Stimulated activated effector memory CD8-positive, alpha-beta T cell treated with anti-CD3 and anti-CD28 coated beads, Interleukin-12 subunit alpha, Interleukin-12 subunit beta, amount 100 ng/mL, for 72 hours (primary cell): ENCODE data around the gene AJAP1.

Source experiments
- ATAC-seq: fragments of 150-1000 bp; cut with Tn5 transposase; 2 replicates; pipeline ENCODE4 v1.10.0; 2021
- DNase-seq, 2 donors: peaks; one replicate each; pipeline ENCODE4 v3.0.0; 2021 to 2022; ENCODE audit warnings: low spot score in 2 of 2
- H3K27ac Mint-ChIP-seq: one replicate; pipeline ENCODE4 v1.8.0; 2022; ENCODE audit warnings: mild to moderate bottlenecking, mixed read lengths
- H3K36me3 Mint-ChIP-seq: one replicate; pipeline ENCODE4 v1.8.0; 2022; ENCODE audit warnings: mild to moderate bottlenecking, mixed read lengths
- H3K4me1 Mint-ChIP-seq: one replicate; pipeline ENCODE4 v1.8.0; 2022; ENCODE audit warnings: mixed read lengths
- H3K4me3 Mint-ChIP-seq: one replicate; pipeline ENCODE4 v1.8.0; 2022; ENCODE audit warnings: mild to moderate bottlenecking, mixed read lengths
- H3K9me3 Mint-ChIP-seq: one replicate; pipeline ENCODE4 v1.8.0; 2022; ENCODE audit warnings: mixed read lengths

Gene AJAP1

DNA sequence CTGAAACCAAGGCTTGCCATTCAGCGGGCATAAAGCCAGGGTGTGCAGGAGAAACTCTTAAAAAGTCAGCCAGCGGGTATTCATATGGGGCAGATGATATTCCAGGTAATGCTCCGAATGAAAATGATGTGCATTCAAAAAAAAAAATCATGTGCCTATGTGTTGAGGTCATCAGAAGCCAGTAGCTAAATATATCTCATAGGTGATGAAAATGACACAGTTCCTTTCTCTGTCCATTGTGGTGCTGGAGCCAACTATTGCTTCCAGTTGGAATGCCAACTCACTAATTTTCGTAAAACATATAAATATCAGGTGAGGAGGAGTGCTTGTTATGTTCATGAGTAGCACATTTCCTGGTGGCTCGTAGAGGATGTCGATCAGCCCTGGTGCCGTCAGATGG, 23.2 kb downstream of the AJAP1 start:
- no peak for DNase-seq
- ATAC-seq: no peak
- Mint-ChIP-seq H3K36me3 (no peaks in the 10 kb centered on the region), H3K9me3 (peaks cover 2% of the 10 kb centered on the region), H3K27ac (no peak overlapping the region), H3K4me1 (no peaks in the 10 kb centered on the region), H3K4me3 (no peak overlapping the region)

DNA sequence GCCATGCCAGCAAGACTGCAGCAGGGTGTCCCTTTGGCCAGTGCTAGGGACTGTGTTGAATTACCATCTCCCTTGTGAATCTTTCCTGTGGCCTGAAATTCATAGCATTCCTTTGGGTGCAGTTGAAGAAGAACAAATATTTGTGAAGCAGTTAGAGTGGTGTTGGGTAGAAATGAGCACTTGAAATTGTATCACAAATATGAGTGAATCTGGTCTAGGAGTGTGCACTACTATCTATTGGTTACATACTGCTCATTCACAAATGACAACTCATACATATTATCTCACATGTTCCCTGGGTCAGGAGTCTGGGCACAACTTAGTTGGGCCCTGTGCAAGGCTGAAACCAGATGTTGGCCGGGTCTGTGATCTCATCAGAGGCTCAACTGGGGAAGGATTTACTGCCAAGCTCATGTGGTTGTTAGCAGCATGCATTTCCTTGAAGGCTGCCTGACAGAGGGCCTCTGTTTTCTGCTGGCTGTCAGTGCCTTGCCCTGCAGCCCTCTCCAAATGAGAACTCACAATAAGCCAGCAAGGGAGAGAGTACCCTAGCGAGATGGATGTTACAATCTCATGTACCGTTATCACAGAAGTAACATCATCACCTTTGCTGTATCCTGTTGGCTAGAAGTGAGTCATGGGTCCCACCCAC, 23.8 kb downstream of the AJAP1 start:
- no peak for ATAC-seq
- Mint-ChIP-seq H3K36me3 (no peaks in the 10 kb centered on the region), H3K4me1 (no peaks in the 10 kb centered on the region), H3K9me3 (peaks cover 2% of the 10 kb centered on the region), H3K27ac (no peak overlapping the region), H3K4me3 (no peak overlapping the region)
- DNase-seq: no peak

DNA sequence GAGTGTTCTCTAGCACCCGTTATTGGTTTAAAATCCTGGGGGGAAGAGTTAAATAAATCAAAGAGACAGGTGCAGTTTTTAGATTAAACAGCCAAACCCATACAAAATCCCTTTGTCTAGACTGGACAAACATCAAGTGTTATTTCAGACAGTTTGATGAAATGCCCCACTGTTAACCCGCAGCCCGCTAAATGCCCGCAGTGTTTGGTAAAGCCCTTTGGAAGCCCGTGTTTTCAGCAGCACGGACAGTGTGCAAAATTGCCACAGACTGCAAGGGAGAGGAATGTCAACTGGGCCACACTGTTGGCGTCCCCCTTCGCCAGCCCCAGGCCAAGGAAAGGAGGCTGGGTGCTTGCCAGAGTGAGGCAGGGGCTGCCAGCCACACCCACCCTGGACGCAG, 26.6 kb downstream of the AJAP1 start:
- no peak overlapping the region for H3K4me3 Mint-ChIP-seq
- no peaks in the 10 kb centered on the region for H3K36me3 Mint-ChIP-seq
- H3K4me1 Mint-ChIP-seq: no peaks in the 10 kb centered on the region
- H3K27ac Mint-ChIP-seq: no peak overlapping the region
- H3K9me3 Mint-ChIP-seq: peaks cover 2% of the 10 kb centered on the region
- ATAC-seq (no peak), DNase-seq (no peak)

DNA sequence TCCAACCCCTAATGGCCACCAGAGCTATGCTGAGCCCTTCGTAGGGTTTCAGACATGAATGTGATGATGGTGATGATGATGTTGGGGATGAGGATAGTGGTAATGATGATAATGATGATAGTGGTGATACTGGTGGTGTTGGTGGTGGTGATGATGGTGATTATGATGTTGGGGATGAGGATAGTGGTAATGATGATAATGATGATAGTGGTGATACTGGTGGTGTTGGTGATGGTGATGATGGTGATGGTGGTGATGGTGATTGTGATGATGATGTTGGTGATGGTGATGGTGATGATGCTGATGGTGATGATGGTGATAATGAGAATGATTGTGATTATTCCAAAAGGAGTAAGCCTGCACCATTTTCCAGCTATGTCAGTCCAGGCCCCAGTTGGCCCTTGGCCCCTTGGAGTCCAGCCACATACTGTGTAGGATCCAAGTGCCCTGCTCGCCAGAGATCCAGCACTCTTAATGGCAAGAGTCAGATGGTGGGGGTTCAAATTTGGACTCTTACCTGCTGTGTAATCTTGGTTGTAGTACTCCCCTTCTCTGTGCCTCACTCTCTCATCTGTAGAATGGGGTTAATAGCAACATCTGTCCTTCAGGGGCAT, 28.3 kb downstream of the AJAP1 start:
- ATAC-seq (no peak), DNase-seq (no peak)
- no peaks in the 10 kb centered on the region for H3K36me3 Mint-ChIP-seq
- no peaks in the 10 kb centered on the region for H3K4me1 Mint-ChIP-seq
- peaks cover 2% of the 10 kb centered on the region for H3K9me3 Mint-ChIP-seq
- H3K27ac Mint-ChIP-seq: no peak overlapping the region
- H3K4me3 Mint-ChIP-seq: no peak overlapping the region

DNA sequence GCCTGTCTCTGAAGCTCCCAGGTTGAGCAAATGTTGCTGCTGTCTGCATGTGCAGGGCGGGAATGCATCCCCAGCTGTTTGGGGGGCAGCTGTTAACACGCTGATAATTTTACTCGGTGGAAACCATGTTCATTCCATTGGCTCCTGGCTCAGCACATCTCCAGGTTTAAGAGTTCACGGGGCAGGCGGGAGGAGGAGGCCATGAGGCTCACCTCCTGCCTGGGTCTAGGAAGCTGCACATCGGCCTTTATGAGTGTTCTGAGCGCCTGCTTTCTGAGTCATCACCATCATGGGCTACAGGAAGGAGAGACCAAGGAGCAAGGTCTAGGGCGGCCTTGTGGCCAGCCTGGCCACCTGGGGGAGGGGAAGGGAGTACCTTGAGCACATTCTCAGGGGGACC, 29.7 kb downstream of the AJAP1 start:
- Mint-ChIP-seq H3K9me3 (peaks cover 2% of the 10 kb centered on the region), H3K36me3 (no peaks in the 10 kb centered on the region), H3K27ac (no peak overlapping the region), H3K4me1 (no peaks in the 10 kb centered on the region), H3K4me3 (no peak overlapping the region)
- no peak for ATAC-seq
- no peak for DNase-seq

DNA sequence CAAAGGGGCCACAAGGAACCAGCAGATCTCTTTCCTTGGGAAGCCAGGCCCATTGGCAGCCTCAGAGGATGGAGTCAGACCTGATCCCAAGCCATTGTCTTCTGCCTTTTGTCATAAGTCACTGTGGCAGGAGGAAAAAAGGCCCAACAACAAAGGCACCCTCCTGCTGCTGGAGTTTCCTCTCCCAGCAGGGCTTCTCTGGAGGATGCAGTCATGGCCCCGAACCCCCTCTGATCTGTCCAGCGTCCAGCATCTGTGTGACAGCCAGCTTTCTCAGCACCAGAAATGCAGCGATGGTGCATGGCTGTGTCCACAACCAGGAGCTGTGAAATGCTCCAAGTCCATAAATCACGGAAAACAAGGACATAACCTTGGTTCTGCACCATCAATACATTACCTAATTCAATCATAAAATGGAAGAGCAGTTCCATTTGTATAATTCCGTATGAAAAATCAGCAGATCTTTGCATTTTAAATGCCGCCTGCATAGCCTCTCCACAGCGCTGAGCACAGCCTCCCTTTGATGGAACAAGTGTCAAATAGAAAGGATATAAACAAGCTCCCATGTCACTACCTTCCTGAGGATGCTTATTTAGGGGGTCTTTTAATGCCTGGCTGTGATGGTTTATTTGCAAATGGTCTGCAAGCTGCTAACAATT, 30.6 kb downstream of the AJAP1 start:
- no peaks in the 10 kb centered on the region for H3K4me1 Mint-ChIP-seq

DNA sequence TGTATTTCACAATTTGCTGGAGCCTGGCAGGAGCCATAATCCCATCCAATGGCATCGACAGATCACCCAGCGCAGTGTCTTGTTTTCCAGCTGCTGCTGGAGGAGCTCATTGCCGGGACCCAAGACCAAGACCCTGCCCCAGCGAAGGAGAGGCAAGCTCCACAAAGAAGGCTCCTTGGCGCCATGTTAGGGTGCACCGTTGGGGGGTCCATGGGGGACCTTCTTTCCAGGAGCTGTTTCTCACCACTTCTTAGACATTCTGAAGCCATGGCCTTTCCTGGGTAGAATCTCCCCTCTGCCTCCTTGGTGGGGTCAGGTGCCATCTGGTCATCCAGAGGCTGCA, 31.1 kb downstream of the AJAP1 start:
- no peak overlapping the region for H3K27ac Mint-ChIP-seq
- peaks cover 2% of the 10 kb centered on the region for H3K9me3 Mint-ChIP-seq
- no peaks in the 10 kb centered on the region for H3K4me1 Mint-ChIP-seq
- no peaks in the 10 kb centered on the region for H3K36me3 Mint-ChIP-seq
- DNase-seq: no peak
- ATAC-seq: no peak
- H3K4me3 Mint-ChIP-seq: no peak overlapping the region

More for the DNA sequence above, 30.6 kb downstream of the AJAP1 start:
- Mint-ChIP-seq H3K36me3 (no peaks in the 10 kb centered on the region), H3K9me3 (peaks cover 2% of the 10 kb centered on the region), H3K27ac (no peak overlapping the region), H3K4me3 (no peak overlapping the region)
- DNase-seq (no peak), ATAC-seq (no peak)

DNA sequence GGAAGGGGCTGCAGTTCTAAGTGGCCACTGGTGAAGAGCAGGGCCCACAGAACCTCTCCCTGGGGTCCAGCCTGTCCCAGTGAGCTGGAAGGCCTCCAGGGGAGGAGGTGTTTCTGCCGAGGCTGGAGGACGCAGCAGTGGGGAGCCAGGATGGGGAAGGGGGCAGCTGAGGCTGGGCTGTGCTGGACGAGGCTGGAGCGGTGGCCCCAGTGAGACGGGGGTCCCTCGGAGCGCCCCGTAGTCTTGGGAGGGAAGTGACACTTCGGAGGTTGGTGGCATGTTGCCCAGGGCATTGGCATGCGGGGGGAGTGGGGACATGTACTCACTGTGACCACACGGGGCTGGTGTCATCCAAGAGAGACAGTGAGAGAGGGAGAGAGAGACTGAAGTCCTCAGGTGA, 33.5 kb downstream of the AJAP1 start:
- Mint-ChIP-seq H3K9me3 (no peaks in the 10 kb centered on the region), H3K4me1 (no peaks in the 10 kb centered on the region), H3K27ac (no peak overlapping the region), H3K36me3 (no peaks in the 10 kb centered on the region), H3K4me3 (no peak overlapping the region)
- no peak for ATAC-seq
- DNase-seq: no peak

DNA sequence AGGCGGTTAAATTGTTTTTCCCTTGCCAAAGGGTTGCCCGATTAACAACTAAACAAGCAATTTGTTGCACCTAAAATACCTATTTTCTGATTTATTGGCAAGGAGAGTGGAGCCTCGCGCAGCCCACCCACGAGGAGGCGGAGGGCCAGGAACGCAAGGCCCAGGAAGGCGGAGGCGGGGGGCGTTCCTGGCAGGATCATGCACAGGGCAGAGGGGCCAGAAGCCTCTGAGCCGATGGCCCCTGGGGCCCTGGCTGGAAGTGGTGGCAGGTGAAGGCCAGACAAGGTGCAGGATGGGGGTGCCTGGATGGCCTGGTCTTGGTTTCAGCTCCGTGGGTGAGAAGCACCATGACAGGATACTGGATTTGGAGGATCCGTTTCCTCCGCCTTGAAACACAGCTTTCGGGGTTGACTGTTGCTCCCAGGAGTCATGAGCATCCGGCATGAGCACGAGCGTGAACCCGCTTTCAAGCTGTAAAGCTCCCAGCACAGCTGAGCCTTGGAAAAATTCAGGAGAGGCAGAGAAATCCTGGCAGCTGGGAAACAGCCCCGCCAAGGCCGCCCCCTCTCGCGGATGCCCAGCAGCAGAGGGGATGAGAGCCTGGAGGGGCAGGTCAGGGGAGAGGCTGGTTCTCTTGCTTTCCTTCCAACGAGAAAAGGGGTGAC, 35.0 kb downstream of the AJAP1 start:
- Mint-ChIP-seq H3K9me3 (no peaks in the 10 kb centered on the region), H3K27ac (no peak overlapping the region), H3K4me3 (no peak overlapping the region), H3K4me1 (no peaks in the 10 kb centered on the region), H3K36me3 (no peaks in the 10 kb centered on the region)
- no peak for ATAC-seq
- no peak for DNase-seq

DNA sequence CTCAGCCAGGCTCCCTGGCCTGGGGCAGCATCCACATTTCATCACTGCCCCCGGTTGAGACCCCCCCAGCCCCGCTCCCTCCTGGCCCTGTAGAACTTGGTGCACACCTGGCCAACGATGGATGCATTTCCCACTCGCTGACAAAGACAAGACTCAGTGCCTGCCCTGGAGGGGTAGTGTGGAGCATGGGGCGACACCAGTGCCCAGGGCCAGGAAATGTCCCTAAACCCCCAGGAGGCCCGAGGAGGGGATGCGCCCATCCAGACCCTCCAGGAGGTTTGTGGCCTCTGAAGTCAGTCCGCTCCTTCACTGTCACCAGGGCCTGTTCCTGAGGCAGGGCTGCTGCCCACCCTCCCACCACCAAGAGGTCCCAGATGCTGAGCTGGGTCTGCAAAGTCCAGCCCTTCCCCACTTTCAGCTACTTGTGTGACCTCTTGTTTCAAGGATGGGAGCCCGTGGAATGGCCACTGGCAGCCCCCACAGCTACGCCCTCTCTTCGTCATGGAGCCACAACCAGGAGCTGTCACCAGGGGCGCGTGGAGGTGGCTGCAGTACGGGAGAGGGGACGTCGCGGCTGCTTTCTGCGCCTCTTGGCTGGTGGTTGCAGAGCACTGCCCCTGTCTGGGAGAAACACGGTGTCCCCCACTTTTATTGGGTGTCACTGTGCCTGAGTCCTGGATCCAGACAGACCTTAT, 35.7 kb downstream of the AJAP1 start:
- ATAC-seq: no peak
- Mint-ChIP-seq H3K27ac (no peak overlapping the region), H3K4me3 (no peak overlapping the region), H3K36me3 (no peaks in the 10 kb centered on the region), H3K9me3 (no peaks in the 10 kb centered on the region), H3K4me1 (no peaks in the 10 kb centered on the region)
- DNase-seq: no peak

DNA sequence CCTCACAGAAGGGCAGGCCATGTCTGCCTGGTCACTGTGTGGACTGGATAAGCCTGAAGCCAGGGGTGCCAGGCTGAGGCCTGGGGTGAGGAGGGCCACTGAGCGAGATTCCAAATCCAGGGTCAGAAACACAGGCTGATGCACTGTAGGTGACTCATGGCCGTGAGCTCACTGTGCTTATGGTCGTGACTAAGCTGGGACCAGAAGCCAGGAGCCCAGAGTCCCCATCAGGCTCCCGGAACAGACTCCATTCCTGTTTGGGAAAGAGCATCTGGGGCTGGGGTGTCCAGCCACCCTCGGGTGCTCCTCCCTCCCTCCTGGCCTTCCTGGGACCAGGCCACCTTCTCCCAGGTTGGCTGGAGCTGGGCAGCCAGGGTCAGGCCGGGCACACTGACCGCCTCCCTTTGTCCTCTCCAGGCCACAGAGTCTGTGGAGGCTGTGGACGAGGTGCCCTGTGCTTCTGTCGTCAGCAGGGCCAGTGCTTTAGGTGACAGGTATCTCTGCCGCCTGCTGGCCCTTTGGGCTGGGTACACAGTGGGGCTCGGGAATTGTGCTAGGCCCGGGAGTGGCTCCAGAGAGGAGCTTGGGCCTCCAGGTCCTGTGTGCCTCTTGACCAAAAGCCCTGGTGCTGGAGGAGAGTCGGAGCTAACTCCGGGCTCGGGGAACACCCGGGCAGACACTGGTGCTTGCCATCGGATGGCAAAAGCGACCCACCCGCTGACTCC, 36.7 kb downstream of the AJAP1 start:
- Mint-ChIP-seq H3K9me3 (no peaks in the 10 kb centered on the region), H3K27ac (no peak overlapping the region), H3K4me3 (no peak overlapping the region), H3K4me1 (no peaks in the 10 kb centered on the region), H3K36me3 (no peaks in the 10 kb centered on the region)
- DNase-seq: no peak
- ATAC-seq: peak; percentile 6

DNA sequence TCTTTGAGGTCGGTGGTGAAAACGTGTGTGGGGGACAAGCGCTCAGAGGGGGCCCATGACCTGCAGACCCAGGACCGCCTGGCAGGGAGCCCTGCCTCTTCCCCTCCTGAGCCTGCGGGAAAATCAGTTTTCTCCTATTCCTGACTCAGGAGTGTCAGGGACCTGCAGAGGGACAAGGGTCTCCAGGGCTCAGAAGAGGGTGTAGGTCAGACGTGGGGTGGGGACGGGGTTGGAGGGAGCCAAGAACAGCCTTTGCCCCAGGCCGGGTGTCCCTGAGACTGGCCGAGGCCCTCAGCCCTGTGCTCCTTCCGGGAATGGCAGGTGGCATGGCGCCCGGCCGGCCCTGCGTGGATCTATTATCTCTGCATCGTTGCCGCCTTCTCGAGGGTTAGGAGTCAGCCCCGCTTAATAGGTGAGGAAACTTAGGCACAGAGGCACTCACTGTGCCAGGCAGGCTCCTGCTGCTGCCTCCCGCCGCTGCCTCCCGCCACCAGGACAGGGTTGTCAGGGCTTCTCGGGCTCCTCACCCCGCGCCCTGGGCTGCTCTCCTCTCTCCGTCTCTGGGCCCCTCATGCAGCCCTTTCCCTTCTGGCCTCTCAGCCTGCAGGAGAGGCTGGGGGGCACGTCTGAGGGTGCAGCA, 37.5 kb downstream of the AJAP1 start:
- Mint-ChIP-seq H3K36me3 (no peaks in the 10 kb centered on the region), H3K27ac (no peak overlapping the region), H3K4me3 (no peak overlapping the region), H3K4me1 (no peaks in the 10 kb centered on the region), H3K9me3 (no peaks in the 10 kb centered on the region)
- DNase-seq (no peak), ATAC-seq (no peak)

DNA sequence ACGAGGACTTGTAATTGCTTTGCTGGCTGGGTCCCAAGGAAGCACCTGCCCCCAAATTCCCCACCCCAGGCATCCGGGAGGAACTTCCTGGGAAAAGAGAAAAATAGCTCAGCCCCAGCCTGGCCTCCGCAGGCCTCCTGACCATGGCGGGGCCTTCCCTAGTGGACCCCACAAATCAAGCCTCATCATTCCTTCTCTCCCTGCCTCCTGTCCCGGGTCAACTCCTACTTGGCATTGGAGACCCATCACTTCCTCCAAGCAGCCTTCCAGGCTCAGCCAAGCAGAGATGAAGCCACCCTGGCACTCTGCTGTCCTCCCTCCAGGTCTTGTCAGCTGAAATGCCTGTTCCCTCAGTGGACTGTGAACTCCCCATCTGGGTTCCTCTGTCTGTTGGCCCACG, 38.0 kb downstream of the AJAP1 start:
- ATAC-seq (no peak), DNase-seq (no peak)
- H3K4me1 Mint-ChIP-seq: no peaks in the 10 kb centered on the region

DNA sequence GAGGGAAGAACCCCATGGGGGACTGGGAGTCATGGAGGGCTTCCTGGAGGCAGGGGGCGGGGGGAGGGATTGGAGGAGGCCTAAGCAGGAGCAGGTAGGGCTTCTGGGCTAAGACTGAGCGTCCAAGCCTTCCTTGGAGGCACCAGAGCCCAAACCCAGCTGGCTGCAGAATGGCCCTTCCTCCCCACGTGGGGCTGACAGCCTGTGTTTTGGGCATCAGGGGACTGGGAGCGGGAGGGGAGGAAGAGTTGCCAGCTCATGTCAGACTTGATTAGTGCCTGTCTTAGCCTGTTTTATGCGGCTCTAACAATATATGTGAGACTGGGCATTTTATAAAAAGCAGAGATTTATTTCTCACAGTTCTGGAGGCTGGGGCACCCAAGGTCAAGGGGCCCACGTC, 38.9 kb downstream of the AJAP1 start:
- DNase-seq (no peak), ATAC-seq (no peak)
- no peak overlapping the region for H3K4me3 Mint-ChIP-seq
- H3K9me3 Mint-ChIP-seq: no peaks in the 10 kb centered on the region
- no peaks in the 10 kb centered on the region for H3K36me3 Mint-ChIP-seq
- no peaks in the 10 kb centered on the region for H3K4me1 Mint-ChIP-seq
- no peak overlapping the region for H3K27ac Mint-ChIP-seq

More for the DNA sequence above, 38.0 kb downstream of the AJAP1 start:
- H3K4me3 Mint-ChIP-seq: no peak overlapping the region
- H3K27ac Mint-ChIP-seq: no peak overlapping the region
- no peaks in the 10 kb centered on the region for H3K36me3 Mint-ChIP-seq
- no peaks in the 10 kb centered on the region for H3K9me3 Mint-ChIP-seq
